HCT116 (cell line): ENCODE data around the gene PRR29. TPM values are rescaled to one million over a fixed set of nuclear protein-coding genes. Genes with fewer than 3 reads are reported as not detected.

ENCODE experiments used
- ATAC-seq: fragments of 200-7000 bp; cut with Tn5 transposase; 2 replicates; pipeline ENCODE4 v1.9.1; 2020; ENCODE audit warnings: mild to moderate bottlenecking, moderate library complexity
- BruUV-seq: library from RNA; stranded (reverse); fragments of 400-500 nt; replicated peaks from 2 replicates; lab custom pipeline; 2021; lab: Mats Ljungman, UMichigan
- CTCF ChIA-PET: fragments of 300-600 bp; sonication (Branson Sonifier 250); formaldehyde crosslinking; loops from one replicate; lab custom pipeline; 2021; ENCODE audit warnings: antibody characterized with exemption; lab: Charles Lee
- POLR2A ChIA-PET: fragments of 300-600, 350-600 bp; sonication (Branson Sonifier 250); formaldehyde crosslinking; loops from one replicate; lab custom pipeline; 2021; ENCODE audit warnings: antibody characterized with exemption; lab: Charles Lee
- RAD21 ChIA-PET, 2 experiments: fragments of 300-600 bp; sonication (Branson Sonifier 250); formaldehyde crosslinking; loops; one replicate each; lab custom pipeline; 2023; ENCODE audit warnings: low total read pairs in 2 of 2; ENCODE audit not compliant: uncharacterized antibody in 2 of 2, unreplicated experiment in 2 of 2, low non-redundant PET in 1 of 2; lab: Charles Lee
- DNase-seq: peaks from one replicate; pipeline ENCODE4 v3.0.0-alpha.2; 2010; ENCODE audit warnings: low read depth, low spot score
- H2AFZ ChIP-seq: fragments of 200-600 bp; shearing (Covaris generic), sonication (generic); 2 replicates; pipeline ENCODE4 v1.6.1; 2017; ENCODE audit warnings: low read depth, mixed run types, mixed read lengths, antibody characterized with exemption, low read length; ENCODE audit not compliant: poor library complexity, severe bottlenecking
- H3K27ac ChIP-seq: 2 replicates; pipeline ENCODE4 v1.5.1; 2012; ENCODE audit warnings: low read depth, low read length
- H3K27me3 ChIP-seq: fragments of 200-600 bp; sonication (generic); 2 replicates; pipeline ENCODE4 v1.6.1; 2016; ENCODE audit warnings: mixed run types, low read length, mixed read lengths; ENCODE audit not compliant: insufficient read depth
- H3K36me3 ChIP-seq, 2 experiments: fragments of 200-500 bp in 1 of 2; fragments of 200-600 bp in 1 of 2; sonication (Bioruptor generic) in 1 of 2; sonication (generic) in 1 of 2; 2 replicates each; pipeline versions ENCODE4 v1.5.1 to v1.6.1; 2014 to 2016; ENCODE audit warnings: low read length in 2 of 2, inconsistent platforms in 1 of 2, mixed read lengths in 1 of 2, mixed run types in 1 of 2; ENCODE audit not compliant: insufficient read depth in 2 of 2, control insufficient read depth in 1 of 2
- H3K4me1 ChIP-seq, 2 experiments: fragments of 200-600 bp in 1 of 2; sonication (generic) in 1 of 2; 2 replicates each; pipeline versions ENCODE4 v1.5.1 to v1.6.1; 2012 to 2017; ENCODE audit warnings: low read length in 2 of 2, inconsistent platforms in 1 of 2, mild to moderate bottlenecking in 1 of 2, mixed read lengths in 1 of 2, mixed run types in 1 of 2, moderate library complexity in 1 of 2; ENCODE audit not compliant: insufficient read depth in 2 of 2, control insufficient read depth in 1 of 2
- H3K4me2 ChIP-seq: fragments of 200-600 bp; sonication (generic); 2 replicates; pipeline ENCODE4 v1.6.1; 2017; ENCODE audit warnings: mixed run types, low read length, mixed read lengths
- H3K4me3 ChIP-seq, 2 experiments: fragments of 200-600 bp in 1 of 2; sonication (generic) in 1 of 2; replicated peaks in 1 of 2; 2 replicates each; pipeline ENCODE4 v1.5.1; 2011 to 2016; ENCODE audit warnings: low read length in 2 of 2, control low read depth in 1 of 2, low read depth in 1 of 2, mild to moderate bottlenecking in 1 of 2, mixed read lengths in 1 of 2, mixed run types in 1 of 2
- H3K79me2 ChIP-seq: fragments of 200-600 bp; sonication (generic); 2 replicates; pipeline ENCODE4 v1.6.1; 2017; ENCODE audit warnings: mild to moderate bottlenecking, mixed run types, low read length, moderate library complexity, mixed read lengths; ENCODE audit not compliant: insufficient read depth
- H3K9ac ChIP-seq: fragments of 200-600 bp; sonication (generic); 2 replicates; pipeline ENCODE4 v1.6.1; 2016; ENCODE audit warnings: low read length, mixed read lengths
- H3K9me2 ChIP-seq: fragments of 200-600 bp; sonication (generic), shearing (Covaris generic); 2 replicates; pipeline ENCODE4 v1.6.1; 2017; ENCODE audit warnings: mixed run types, mild to moderate bottlenecking, moderate library complexity; ENCODE audit not compliant: insufficient read depth
- H3K9me3 ChIP-seq, 2 experiments: fragments of 200-500 bp in 1 of 2; fragments of 200-600 bp in 1 of 2; sonication (Bioruptor generic) in 1 of 2; sonication (generic) in 1 of 2; 2 replicates each; pipeline ENCODE4 v1.6.1; 2014 to 2017; ENCODE audit warnings: low read length in 2 of 2, mixed read lengths in 2 of 2, inconsistent platforms in 1 of 2, low read depth in 1 of 2, mild to moderate bottlenecking in 1 of 2, mixed run types in 1 of 2, moderate library complexity in 1 of 2; ENCODE audit not compliant: control insufficient read depth in 1 of 2, insufficient read depth in 1 of 2
- H4K20me1 ChIP-seq: fragments of 200-600 bp; sonication (generic), shearing (Covaris generic); 2 replicates; pipeline ENCODE4 v1.6.1; 2017; ENCODE audit warnings: mixed run types, mild to moderate bottlenecking, moderate library complexity; ENCODE audit not compliant: insufficient read depth
- CBX3 ChIP-seq: IDR thresholded peaks from 2 replicates; pipeline ENCODE4 v1.6.1; 2012; ENCODE audit warnings: low read depth
- EZH2 ChIP-seq: fragments of 200-600 bp; sonication (generic); IDR thresholded peaks from 2 replicates; pipeline ENCODE4 v1.6.1; 2017; ENCODE audit warnings: antibody characterized with exemption, mixed run types
- JUND ChIP-seq: IDR thresholded peaks from 2 replicates; pipeline ENCODE4 v1.6.1; 2012
- POLR2AphosphoS5 ChIP-seq: IDR thresholded peaks from 2 replicates; pipeline ENCODE4 v1.6.1; 2011; ENCODE audit warnings: mild to moderate bottlenecking, low read depth, low read length, moderate library complexity
- TCF7L2 ChIP-seq: IDR thresholded peaks from 2 replicates; pipeline ENCODE4 v1.7.0; 2011; ENCODE audit warnings: borderline replicate concordance, inconsistent platforms; ENCODE audit not compliant: insufficient read depth, insufficient read length; ENCODE audit errors: extremely low read depth
- YY1 ChIP-seq: IDR thresholded peaks from 2 replicates; pipeline ENCODE4 v1.6.1; 2011; ENCODE audit warnings: low read length, low read depth, moderate library complexity, mild to moderate bottlenecking; ENCODE audit not compliant: insufficient replicate concordance; ENCODE audit errors: extremely low read depth
- ZNF274 ChIP-seq: fragments of 200-500 bp; sonication (Bioruptor generic); IDR thresholded peaks from 2 replicates; pipeline ENCODE4 v1.6.1; 2014; ENCODE audit warnings: mild to moderate bottlenecking, low read depth, low read length, inconsistent platforms
- intact Hi-C: fragments of 100-400 bp; cut with micrococcal nuclease; formaldehyde crosslinking; loops from 2 replicates; pipeline ENCODE4 v1.10.0; 2022
- total RNA-seq: library from RNA; stranded (reverse); gene quantifications from one replicate; pipeline ENCODE4 v1.2.1, GENCODE V29; 2021; ENCODE audit not compliant: unreplicated experiment
- TF ChIP-seq, protein P1 (sequence below), 3 experiments: fragments of 200-600 bp in 1 of 3; sonication (generic) in 1 of 3; IDR thresholded peaks in 2 of 3; conservative IDR thresholded peaks in 1 of 3; 2 replicates each; pipeline ENCODE4 v1.5.1; 2012 to 2017; ENCODE audit warnings: low read depth in 2 of 3, low read length in 2 of 3, antibody characterized with exemption in 1 of 3, borderline replicate concordance in 1 of 3, control low read depth in 1 of 3, mild to moderate bottlenecking in 1 of 3, mixed read lengths in 1 of 3, mixed run types in 1 of 3, moderate library complexity in 1 of 3; ENCODE audit not compliant: insufficient read depth in 1 of 3
- TF ChIP-seq, protein P2 (sequence below): IDR thresholded peaks from 2 replicates; pipeline ENCODE4 v1.6.1; 2012

PRR29 gene
- total RNA-seq, 1 experiment from 2014 or later, result not detected

DNA sequence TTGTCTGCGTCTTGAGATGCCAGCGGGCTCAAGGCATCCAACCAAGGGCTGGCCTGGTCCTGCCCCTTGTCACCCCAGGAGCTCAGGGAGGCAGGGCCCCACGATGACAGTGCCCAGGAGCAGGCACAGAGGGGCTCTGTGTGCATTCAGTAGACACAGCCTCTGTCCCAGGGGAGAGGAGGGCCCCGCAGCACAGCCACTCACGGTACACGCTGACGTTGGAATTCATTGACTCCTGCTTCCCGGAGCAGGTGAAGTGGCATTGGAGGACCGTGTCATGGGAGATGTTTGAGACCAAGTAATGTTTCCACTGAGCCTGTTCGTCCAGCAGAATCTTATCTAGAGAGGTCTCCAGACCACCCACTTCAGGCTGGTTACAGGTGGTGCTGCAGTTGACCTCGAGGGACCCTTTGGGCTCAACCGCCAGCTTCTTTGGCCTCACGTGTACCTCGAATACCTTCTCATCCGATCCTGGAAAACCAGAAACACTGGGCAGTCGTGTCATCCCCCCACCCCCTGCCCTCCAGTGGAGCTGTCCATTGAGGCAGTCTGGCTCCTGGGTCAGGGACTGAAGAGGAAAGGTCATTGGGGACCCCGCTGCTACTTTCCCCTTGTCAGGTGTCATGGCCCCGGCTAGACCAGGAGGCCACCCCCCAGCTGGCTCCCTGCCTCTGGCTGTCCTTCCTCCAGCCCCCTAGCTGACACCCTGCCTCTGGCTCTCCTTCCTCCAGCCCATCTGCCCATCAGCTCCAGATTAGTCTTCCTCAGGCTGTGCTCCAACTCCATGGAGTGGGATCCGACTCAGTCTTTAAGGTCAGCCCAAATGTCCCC lies 7.0 kb downstream of the PRR29 start (continued):
- TF ChIP-seq, protein P1, sequence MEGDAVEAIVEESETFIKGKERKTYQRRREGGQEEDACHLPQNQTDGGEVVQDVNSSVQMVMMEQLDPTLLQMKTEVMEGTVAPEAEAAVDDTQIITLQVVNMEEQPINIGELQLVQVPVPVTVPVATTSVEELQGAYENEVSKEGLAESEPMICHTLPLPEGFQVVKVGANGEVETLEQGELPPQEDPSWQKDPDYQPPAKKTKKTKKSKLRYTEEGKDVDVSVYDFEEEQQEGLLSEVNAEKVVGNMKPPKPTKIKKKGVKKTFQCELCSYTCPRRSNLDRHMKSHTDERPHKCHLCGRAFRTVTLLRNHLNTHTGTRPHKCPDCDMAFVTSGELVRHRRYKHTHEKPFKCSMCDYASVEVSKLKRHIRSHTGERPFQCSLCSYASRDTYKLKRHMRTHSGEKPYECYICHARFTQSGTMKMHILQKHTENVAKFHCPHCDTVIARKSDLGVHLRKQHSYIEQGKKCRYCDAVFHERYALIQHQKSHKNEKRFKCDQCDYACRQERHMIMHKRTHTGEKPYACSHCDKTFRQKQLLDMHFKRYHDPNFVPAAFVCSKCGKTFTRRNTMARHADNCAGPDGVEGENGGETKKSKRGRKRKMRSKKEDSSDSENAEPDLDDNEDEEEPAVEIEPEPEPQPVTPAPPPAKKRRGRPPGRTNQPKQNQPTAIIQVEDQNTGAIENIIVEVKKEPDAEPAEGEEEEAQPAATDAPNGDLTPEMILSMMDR (IDR thresholded peaks at IDR 0.05 in 2 of 3, conservative IDR thresholded peaks at IDR 0.05 in 1 of 3; ENCODE audit: borderline replicate concordance in 1 of 3, insufficient read depth in 1 of 3, low read depth in 2 of 3, low read length in 2 of 3), result no peak
- TF ChIP-seq, all 23 proteins: peak for 0

DNA sequence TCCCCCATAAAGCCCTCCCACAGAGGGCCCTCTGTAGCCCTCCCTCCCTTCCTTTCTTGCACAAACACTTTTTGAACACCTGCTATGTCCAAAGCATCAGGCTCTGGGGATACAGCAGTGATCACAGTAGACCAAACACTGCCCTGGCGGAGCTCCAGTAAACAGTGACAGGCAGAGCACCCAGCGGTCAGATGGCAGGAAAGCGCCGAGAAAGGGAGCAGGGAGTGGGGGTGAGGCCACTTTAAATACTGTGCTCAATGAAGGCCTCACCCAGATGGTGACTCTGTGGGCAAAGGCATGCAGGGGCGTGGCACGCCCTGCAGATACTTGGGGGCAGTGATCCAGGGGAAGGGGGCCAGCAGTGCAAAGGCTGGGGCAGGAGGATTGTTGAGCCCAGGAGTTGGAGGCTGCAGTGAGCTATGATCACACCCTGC lies 7.6 kb downstream of the PRR29 start:
- no peaks in the 10 kb centered on the region for H4K20me1 ChIP-seq
- CTCF ChIA-PET, result interaction anchor here (1.1 to 3.1 kb wide), 6 partner anchors 11 to 128 kb away, joined by 3 to 18 read pairs (median 6); no protein-coding TSS in a partner anchor
- no peaks in the 10 kb centered on the region for H3K36me3 ChIP-seq
- H3K9me2 ChIP-seq, result no peaks in the 10 kb centered on the region
- no peaks in the 10 kb centered on the region for H3K27me3 ChIP-seq
- DNase-seq (no peak), ATAC-seq (peak; percentile 92)
- H2AFZ ChIP-seq, result peak overlapping the region; percentile 64
- TF ChIP-seq TCF7L2 (no peak), YY1 (no peak), JUND (no peak), EZH2 (no peak), POLR2AphosphoS5 (no peak), ZNF274 (no peak), CBX3 (no peak)
- TF ChIP-seq, protein P2, sequence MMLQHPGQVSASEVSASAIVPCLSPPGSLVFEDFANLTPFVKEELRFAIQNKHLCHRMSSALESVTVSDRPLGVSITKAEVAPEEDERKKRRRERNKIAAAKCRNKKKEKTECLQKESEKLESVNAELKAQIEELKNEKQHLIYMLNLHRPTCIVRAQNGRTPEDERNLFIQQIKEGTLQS, result no peak
- TF ChIP-seq, protein P1 (IDR thresholded peaks at IDR 0.05 in 2 of 3, conservative IDR thresholded peaks at IDR 0.05 in 1 of 3; ENCODE audit: borderline replicate concordance in 1 of 3, insufficient read depth in 1 of 3, low read depth in 2 of 3, low read length in 2 of 3), result no peak
- intact Hi-C loops, result no loop called here
- H3K4me3 ChIP-seq, result peak overlapping the region in 1 of 2 experiments; percentile 22; a peak in 2 of 4 replicates
- H3K9me3 ChIP-seq, result no peaks in the 10 kb centered on the region
- POLR2A ChIA-PET, result interaction anchor here (0.8 kb wide), 1 partner anchor 118 kb away, joined by 3 read pairs; no protein-coding TSS in a partner anchor
- H3K27ac ChIP-seq, result no peak overlapping the region
- no TSS peak for BruUV-seq
- H3K4me1 ChIP-seq, result peaks cover 14 to 41% of the 10 kb centered on the region in 2 experiments
- H3K9ac ChIP-seq, result peak overlapping the region; percentile 22; the same call in 1 of the 2 replicates
- RAD21 ChIA-PET, result no interaction called here
- no peaks in the 10 kb centered on the region for H3K79me2 ChIP-seq
- peak overlapping the region; percentile 71 for H3K4me2 ChIP-seq
